HG03139 (cell line): ENCODE results near the gene ADAMTS1.

Source experiments
- ATAC-seq: cut with Tn5 transposase; IDR thresholded peaks from one replicate; pipeline ENCODE4 v1.9.1; 2021; ENCODE audit not compliant: unreplicated experiment

ADAMTS1 gene

DNA sequence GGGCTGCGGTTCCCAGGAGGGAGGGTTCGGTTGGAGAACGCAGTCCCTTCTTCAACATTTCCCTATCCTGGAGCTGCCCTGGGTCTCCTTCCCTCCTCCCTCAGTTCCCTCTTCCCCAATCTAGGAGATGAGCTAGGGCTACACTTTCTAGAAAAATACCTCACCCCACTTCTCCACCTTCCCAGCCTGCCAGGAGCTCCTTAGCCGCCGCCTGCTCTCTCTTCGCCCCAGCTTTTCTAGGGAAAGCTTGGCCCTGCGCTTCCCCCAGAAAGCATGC, 488 bp upstream of the ADAMTS1 start:
- ATAC-seq: no peak

DNA sequence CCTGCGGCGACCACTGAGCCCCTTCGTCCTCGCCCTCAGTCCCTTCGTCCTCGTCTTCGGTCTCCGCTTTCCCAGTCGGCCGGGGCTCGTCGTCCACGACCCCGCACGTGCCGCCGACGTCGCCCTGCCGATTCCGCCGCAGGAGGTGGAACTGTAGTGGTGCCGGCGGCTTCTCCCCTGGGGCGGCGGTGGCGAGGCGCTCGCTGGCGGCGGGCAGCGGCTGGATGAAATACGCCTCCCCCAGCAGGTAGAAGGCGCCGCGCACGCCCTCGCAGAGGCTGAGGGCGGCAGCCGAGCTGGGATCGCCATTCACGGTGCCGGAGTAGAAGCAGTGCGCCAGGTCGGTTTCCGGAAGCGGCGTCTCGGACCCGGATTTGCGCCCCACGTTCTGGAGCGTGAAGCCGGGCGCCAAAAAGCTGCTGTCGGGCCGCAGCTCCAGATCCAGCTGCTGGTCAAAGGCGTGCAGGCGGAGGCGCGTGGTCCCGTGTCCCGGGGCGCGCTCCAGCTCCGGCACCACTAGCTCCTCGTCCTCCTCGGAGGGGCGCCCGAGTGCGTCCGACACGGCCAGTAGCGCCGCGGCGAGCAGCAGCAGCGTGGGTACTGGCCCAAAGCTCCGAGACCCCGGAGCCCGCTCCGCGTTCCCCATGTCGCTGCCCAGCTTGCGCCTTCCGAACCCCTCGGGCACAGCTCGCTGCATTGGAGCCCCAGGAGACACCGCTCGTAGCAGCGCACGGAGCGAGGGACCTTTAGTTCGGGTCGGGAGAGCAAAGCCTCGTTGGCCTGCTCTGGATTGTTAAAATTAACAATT, 747 bp downstream of the ADAMTS1 start:
- no peak for ATAC-seq

DNA sequence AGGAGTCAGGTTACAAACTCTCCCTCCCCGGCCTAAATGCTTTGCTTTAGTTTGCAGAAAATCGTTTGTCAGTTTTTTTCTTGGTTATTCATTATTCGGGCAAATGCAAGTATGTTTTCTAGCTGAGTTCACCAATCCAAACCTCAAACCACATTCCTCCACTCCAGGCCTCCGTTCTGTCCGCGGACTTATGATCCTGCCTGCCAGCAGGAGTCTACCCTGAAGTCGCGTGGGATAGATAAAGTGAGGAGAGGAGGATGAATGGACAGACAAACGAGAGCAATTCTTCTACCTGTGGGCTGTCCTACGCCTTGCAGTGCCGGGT, 1.3 kb downstream of the ADAMTS1 start:
- ATAC-seq: no peak

DNA sequence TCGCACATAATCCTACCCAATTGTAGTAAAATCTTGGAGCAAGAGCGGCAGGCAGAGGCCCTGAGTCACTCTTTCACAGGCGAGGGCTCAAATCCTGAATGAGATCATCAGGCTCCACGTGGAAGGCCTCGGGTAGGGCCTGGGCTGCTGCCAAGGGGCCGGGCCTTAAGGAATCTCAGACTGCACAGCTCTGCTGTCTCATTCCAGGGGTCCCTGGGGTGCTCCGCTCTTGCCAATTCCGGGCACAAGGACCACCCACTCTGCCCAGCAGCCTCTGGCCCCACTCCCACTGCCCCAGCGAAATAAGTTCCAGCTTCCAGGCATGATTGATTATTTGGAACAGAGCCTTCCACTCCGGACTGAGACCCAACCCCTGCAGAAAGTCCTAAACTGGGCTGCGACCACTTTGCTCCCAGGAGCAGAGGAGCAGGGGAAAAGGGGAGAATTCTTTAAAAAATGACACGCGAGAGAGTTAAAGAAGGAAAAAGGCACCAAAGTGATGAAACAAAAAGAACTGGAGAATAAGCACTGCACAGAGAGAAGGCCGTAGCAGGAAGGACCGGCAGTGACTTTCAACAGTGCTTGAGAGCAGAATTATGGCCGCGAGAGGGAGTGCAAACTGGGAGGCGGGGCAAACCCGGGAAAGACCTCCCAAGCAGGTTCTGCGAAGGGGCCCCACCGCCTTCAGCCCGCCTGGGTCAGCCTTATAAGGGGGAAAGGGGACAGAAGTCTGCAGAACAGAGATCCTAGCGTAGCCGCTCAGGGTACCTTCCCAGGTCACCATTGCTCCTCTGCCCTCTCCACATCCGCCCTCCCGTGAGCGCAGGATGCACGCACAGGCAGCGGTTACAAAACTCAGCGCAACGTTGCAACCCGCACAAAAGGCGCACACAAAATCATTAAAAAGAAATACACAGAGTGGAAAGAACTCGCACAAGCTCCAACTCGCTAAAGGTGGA, 2.0 kb downstream of the ADAMTS1 start:
- ATAC-seq: no peak

DNA sequence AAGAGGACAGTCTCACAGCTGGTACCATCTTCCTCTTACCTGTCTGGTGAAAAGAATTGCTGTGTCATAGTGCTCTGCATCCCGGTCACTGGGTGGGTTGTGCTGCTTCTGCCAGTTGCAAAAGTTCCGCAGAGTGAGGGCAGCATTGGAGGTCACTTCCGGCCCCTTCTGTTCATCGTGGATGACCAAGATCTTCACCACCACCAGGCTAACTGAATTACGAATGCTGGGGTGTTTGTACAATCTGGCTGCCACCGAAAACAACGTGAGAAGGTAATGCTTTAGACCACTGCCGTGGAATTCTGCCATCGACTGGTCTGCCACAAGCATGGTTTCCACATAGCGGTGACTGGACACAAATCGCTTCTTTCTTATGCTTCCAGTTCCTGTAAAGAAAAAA, 2.9 kb downstream of the ADAMTS1 start:
- no peak for ATAC-seq

DNA sequence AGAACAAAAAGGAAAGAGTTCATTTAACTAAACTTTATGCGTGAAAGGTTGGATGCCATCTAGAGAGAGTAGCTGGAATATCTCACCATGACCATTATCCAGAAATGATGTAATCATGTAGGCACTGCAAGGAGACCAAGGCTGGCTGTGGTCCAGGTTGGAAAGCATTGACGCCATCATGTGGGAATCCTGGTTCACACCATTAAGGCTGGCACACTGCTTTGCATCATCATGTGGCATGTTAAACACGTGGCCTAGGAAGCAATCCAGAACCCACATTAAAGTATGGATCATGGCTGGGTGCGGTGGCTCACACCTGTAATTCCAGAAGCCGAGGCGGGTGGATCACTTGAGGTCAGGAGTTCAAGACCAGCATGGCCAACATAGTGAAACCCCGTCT, 4.3 kb downstream of the ADAMTS1 start:
- no peak for ATAC-seq

DNA sequence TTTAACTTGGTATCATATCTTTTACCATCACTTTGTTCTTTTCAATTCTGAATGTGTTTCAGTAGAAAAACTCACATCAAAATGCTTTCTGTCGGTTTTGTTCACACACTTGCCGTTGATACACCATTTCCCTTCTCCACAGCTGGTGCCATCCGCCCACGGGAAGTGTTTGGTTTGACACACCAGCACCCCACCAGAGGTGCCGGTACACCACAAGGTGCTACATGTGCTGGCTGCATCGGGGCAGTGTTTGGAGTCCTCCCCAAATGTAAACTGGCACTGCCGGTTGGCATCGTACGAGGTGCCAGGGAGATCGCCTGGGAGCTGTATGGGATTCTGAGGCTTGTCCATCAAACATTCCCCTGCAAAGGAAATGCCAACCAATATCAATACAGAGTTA, 5.0 kb downstream of the ADAMTS1 start:
- no peak for ATAC-seq

DNA sequence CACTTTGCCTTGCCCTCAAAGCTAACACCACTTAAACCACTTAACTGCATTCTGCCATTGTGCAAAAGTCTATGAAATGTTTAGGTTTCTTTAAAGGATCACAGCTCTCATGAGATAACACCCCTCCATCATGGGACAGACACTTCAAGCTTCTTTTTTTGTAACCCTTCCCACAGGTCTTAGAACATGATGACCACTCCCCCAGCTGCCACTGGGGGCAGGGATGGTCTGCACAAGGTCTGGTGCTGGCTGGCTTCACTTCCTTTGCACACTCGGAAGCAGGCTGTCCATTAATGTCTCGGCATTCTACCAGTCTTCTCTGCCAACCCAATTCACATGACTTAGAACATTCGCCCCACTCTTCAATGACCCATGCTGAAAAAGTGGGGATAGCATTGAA, 7.7 kb downstream of the ADAMTS1 start:
- no peak for ATAC-seq

DNA sequence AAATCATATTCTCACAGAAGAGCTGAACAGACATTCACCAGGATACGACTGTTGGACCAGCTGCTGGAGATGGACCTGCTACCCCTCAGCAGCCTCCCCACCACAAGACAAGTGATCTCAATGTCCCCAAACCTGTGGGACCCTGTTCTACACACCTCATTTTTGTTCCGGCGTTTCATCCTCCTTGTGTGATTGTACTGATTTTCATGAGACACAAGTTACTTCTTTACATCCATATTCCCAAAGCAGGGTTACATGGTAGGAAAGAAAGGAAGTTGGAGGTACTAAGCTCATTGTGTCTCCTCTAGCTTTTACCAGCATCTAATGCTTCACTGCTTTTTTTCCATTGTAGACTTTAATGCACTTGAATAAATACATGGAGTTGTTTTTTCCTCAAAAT, 8.7 kb downstream of the ADAMTS1 start:
- no peak for ATAC-seq

DNA sequence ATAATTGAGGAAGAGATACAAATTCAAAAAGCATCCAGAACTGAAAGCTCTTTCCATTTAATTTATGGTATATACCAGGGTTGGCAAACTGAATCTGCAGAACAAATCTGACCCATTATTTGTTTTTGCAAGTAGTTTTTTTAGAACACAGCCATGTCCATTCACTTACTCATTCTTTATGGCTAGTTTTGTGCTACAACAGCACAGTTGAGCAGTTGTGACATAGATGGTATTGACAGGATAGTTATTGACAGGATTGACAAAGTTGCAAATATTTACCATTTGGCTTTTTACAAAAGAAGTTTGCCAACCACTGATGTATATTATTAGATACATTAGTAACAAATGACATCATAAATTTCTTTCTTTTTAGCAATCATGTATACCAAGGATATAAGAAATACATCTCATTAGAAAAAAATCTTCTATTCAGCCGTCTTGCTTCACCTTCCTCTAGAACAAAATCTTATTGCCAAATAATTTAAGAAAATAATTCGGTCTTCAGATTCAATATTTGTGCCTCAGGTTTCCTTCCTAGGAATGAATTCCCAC, 9.4 kb downstream of the ADAMTS1 start:
- no peak for ATAC-seq

DNA sequence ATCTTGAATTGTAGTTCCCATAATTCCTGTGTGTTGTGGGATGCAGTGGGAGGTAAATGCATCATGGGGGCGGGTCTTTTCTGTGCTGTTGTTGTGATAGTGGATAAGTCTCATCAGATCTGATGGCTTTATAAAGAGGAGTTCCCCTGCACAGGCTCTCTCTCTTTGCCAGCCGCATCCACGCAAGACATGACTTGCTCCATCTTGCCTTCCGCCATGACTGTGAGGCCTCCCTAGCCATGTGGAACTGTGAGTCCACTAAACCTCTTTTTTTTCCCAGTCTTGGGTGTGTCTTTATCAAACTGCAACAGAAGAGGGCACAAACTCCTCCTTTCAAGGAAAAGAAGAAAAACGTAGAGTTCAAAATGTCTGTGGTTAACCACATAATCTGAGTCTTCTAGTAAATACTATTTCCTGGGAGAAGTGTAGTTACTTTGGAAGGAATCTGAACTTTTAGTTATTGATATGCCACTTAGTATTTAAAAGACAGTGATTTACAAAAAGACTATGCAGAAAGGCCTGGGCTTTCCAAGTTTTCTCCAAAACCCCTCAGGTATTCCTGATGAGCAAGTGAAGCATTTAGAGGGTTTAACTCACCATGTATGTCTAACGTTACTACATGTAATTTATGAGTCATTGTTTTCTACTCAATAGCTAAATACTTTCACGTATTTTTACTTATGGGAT, 10.0 kb downstream of the ADAMTS1 start:
- no peak for ATAC-seq

DNA sequence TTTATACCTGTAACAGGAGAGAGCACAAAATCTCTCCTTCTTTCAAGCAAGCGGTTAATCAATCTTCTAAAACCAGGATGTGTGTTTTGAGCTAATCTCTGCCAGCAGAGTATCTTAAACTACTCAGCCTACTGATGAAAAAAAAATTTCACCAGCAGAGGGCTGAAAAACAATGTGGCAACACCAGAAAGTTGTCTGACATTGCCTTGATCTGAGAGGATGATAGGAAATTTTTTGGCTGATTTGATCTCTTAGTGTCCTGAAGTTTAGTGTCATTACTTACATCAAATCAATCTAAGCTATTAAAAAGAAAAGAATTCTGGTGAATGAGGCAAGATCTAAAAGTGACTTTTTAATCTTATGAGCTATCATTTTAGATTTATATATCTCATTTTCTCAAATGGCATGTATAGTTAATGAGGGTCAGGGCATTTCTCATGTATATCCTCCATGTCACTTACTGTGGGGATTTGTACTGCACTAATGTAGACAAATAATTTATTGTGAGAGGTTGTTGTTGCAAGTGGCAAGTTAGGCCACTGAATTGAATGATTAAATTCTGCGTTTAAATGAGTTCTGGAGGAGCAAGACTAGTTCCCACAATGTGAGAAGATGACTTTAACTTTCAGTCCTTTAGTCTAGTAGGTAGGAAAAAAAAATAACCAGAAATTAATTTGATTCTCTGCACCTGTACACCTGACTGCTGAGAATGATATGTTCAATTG, 10.9 kb downstream of the ADAMTS1 start:
- no peak for ATAC-seq

DNA sequence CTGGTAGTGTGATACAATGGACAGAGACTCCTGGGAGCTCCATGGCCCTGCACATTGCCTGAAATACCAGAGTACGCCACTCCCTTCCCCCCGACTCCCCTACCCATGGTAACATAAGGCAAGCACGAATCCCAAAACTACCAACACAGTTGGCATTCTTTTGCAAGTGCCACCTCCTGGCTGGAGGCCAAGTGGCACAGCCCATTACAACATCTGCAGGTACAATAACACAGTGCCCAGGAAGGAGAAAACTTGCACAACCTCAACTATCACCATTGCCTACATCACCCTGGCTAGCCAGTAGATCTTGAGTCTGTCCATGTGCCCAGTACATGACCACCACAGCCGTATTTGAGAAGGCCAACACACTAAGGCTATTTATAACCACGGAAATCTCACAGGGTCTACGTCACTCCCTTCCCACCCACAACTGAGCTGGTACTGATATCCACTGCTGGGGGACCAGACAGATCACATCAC, 11.7 kb downstream of the ADAMTS1 start:
- ATAC-seq: no peak

DNA sequence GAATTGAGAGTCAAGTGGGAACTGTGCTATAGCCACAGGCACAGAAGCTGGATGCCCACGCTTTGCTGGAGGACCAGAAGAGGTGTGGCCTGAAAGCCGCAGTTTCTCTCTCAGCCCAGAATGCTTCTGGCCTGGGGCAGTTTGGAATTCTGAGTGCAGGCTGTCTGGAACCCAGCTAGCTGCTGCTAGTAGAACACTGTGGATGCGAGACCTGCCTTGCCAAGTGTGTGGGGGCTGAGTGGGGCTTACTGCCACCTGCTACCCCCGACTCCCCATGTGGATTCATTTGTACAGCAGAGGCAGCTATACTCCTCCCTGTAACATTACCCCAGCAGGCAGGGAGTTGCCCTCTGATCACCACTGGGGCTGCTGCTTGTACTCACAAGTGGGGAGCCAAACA, 12.2 kb downstream of the ADAMTS1 start:
- no peak for ATAC-seq

DNA sequence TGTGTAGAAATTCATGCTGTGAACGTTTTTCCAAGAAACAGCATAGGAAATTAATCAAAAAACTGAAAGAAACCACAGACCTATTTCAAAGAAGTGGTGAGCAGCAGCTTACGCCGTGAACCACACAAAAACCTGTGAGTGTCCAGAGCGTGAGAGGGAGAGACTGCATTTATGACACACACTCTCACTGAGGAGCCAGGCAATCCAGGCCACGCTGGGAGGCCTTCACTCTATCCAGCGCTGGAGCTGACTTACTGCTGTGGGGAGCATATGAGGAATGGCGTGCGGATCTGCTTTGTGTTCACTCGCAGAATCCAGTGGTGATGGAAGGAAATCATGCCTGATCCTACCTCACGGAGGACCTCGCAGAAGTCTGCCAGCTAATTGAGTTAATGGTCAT, 12.7 kb downstream of the ADAMTS1 start:
- no peak for ATAC-seq

DNA sequence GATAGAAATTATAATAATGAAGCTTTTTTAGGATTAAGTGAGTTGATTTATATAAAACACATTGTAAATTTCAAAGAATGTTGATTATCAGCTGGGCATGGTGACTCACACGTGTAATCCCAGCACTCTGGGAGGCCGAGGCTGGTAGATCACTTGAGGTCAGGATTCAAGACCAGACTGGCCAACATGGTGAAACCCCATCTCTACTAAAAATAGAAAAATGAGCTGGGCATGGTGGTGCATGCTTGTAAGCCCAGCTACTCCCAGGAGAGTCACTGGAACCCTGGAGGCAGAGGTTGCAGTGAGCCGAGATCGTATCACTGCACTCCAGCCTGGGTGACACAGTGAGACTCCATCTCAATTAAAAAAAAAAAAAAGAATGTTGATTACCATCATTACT, 18.4 kb downstream of the ADAMTS1 start:
- ATAC-seq: no peak

DNA sequence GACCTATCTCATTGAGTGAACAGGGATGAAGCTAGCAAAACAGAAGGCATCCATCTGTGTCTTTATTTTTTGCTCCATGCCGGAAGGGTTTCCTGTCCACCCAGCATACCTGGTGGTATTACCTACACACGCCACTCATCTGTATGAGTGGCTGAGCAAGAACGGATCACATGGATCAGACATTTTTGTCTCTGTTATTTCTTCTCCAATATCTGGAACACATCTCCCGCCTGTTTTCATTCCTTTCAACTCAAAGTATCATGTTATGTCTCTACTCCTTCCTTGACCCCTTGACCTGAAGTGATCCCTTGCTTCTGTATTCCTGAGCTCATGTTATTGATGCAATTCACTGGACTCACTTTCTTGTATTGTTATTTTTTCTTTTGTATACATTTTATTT, 24.7 kb downstream of the ADAMTS1 start:
- ATAC-seq: no peak

DNA sequence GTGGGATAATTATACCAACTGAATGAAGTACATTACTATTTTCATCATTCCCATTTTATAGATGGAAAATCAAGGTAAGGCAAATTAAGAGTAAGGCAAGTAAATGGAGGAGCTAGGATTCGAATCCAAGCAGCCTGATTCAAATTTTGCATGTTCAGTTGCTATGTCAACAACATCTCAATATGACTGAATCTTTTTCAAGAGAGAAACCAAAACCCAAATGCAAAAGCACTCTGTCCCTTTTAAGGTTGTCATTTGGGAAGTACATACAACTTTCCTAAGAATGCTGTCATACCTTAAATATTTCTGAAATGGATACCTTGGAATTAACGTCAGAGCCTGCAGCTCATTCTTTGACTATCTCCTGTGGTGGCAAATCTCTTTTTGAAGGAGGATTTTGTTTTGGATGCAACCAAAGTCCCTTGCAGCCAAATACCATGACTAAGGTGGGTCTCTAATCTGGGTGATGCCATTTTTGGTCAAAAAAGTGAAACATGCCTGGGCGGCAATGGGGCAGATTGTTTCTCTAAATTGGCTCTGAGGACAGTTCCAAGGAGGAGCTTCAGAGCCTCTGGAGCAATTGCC, 25.4 kb downstream of the ADAMTS1 start:
- ATAC-seq: no peak

DNA sequence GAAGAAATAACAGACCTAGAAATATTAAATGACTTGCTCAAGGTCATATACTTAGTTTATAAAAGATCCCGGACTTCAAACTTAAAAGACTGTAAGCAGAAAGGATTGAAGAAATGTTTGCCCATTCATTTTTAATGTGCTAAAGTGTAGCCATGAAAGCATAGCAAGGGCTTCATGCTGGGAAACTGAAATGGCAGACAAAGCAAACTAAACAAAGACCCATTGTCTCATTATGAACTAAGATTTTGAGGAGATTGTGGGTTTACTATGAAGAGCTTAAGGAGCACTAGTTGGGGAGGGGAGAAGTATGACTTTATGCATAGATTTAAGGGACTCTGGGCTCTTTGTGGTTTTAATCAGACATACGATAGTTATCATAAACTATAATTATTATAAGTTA, 26.3 kb downstream of the ADAMTS1 start:
- ATAC-seq: no peak

DNA sequence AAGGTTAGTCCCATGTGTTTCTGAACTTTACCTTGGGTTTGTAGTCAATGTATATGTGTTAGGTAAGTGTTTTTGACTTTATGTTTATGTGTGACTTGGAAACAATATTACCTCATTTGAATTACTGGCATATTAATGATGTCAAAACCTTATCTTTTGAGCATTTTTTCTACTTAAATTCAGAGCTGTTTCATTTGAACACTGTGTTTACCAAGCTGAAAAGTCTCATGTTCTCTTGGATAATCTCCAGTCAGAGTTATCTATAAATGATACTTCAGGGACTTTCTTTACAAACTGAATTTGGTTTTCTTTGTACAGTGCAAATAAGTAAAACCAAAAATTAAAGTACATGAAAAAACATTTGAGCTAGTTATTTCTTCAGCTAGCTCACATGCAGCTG, 30.0 kb downstream of the ADAMTS1 start:
- ATAC-seq: no peak

DNA sequence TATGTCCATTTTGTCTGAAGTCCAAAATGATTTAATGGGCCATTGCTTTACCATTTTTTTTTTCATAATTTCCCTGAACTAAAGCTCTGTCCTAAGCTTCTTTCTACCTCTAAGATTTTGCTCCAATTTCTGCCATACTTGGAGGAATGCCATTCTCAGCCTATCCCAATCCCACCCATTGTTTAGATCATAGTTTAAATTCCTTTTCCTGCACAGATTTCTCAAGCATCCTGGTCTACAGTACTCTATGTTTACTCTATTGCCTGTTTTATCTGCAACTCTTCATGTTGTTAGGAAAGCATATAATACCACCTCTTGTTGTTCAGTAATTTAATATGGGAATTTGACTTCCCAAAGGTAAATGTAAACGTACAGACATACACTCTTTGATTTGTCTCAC, 30.8 kb downstream of the ADAMTS1 start:
- no peak for ATAC-seq
